Panc1 (cell line): ENCODE data around the gene UGT1A5.

ENCODE experiments used
- CTCF ChIP-seq: fragments of 450-650 bp; IDR thresholded peaks from 2 replicates; pipeline ENCODE4 v1.5.1; 2017; ENCODE audit warnings: mild to moderate bottlenecking
- POLR2AphosphoS5 ChIP-seq: IDR thresholded peaks from 2 replicates; pipeline ENCODE4 v1.6.1; 2012; ENCODE audit warnings: mild to moderate bottlenecking, low read depth, low read length, moderate library complexity
- SIN3A ChIP-seq: IDR thresholded peaks from 2 replicates; pipeline ENCODE4 v1.6.1; 2012; ENCODE audit warnings: low read depth, mild to moderate bottlenecking, low read length, moderate library complexity, borderline replicate concordance; ENCODE audit not compliant: insufficient read depth
- TCF7L2 ChIP-seq: IDR thresholded peaks from 2 replicates; pipeline ENCODE4 v1.6.1; 2011; ENCODE audit warnings: mild to moderate bottlenecking, low read depth, low read length, inconsistent platforms

- TF ChIP-seq CTCF (no peak), POLR2AphosphoS5 (no peak), TCF7L2 (no peak), SIN3A (no peak)
These were observed 89.6 kb downstream of the UGT1A5 start for GRCh38 chr2:233802132-233802815.
